WTC11 (cell line): Measurements from ENCODE around the gene DGKG.

Source experiments
- CREM ChIP-seq: sonication (generic); formaldehyde crosslinking; IDR thresholded peaks from 2 replicates; pipeline ENCODE4 v1.8.1; 2022; ENCODE audit warnings: mild to moderate bottlenecking, missing genetic modification reagents, moderate library complexity
- ELF4 ChIP-seq: sonication (generic); formaldehyde crosslinking; IDR thresholded peaks from 2 replicates; pipeline ENCODE4 v1.8.1; 2022; ENCODE audit warnings: low read depth, mild to moderate bottlenecking, moderate library complexity, missing genetic modification reagents
- KAT7 ChIP-seq: sonication (generic); formaldehyde crosslinking; IDR thresholded peaks from 2 replicates; pipeline ENCODE4 v1.8.1; 2023; ENCODE audit warnings: missing genetic modification reagents, mild to moderate bottlenecking, borderline replicate concordance
- ZNF232 ChIP-seq: sonication (generic); formaldehyde crosslinking; IDR thresholded peaks from 2 replicates; pipeline ENCODE4 v1.8.0; 2022; ENCODE audit warnings: mild to moderate bottlenecking, missing genetic modification reagents
- TF ChIP-seq, protein P1 (sequence below): fragments of 200-600 bp; IDR thresholded peaks from 2 replicates; pipeline ENCODE4 v1.8.0; 2022; ENCODE audit warnings: antibody characterized with exemption
- TF ChIP-seq, protein P2 (sequence below): sonication (generic); formaldehyde crosslinking; IDR thresholded peaks from 2 replicates; pipeline ENCODE4 v1.8.0; 2022; ENCODE audit warnings: mild to moderate bottlenecking, missing genetic modification reagents
- TF ChIP-seq, protein P3 (sequence below): sonication (generic); formaldehyde crosslinking; conservative IDR thresholded peaks from 2 replicates; pipeline ENCODE4 v1.8.1; 2022; ENCODE audit warnings: mild to moderate bottlenecking, missing genetic modification reagents

DNA sequence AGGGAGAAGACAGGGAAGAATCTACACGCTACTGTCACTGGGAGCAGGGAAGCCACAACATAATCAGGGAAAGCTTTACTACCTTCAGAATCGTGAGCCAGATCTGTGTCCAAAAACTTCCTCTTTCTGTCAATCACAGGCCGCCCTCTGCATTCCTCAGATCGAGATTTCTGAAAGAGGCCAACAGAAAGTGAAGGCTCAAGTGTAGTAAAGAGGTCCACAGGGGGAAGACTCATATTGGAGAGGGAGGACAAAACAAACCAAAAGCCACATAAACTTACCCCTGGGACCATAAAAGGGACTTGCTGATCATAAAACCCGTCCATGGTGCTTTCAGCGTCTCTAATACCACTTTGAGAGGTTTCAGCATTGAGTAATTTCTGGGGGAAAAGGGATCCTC, 256.5 kb downstream of the DGKG start:
- TF ChIP-seq, protein P1, sequence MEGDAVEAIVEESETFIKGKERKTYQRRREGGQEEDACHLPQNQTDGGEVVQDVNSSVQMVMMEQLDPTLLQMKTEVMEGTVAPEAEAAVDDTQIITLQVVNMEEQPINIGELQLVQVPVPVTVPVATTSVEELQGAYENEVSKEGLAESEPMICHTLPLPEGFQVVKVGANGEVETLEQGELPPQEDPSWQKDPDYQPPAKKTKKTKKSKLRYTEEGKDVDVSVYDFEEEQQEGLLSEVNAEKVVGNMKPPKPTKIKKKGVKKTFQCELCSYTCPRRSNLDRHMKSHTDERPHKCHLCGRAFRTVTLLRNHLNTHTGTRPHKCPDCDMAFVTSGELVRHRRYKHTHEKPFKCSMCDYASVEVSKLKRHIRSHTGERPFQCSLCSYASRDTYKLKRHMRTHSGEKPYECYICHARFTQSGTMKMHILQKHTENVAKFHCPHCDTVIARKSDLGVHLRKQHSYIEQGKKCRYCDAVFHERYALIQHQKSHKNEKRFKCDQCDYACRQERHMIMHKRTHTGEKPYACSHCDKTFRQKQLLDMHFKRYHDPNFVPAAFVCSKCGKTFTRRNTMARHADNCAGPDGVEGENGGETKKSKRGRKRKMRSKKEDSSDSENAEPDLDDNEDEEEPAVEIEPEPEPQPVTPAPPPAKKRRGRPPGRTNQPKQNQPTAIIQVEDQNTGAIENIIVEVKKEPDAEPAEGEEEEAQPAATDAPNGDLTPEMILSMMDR, result no peak
- TF ChIP-seq, protein P2, sequence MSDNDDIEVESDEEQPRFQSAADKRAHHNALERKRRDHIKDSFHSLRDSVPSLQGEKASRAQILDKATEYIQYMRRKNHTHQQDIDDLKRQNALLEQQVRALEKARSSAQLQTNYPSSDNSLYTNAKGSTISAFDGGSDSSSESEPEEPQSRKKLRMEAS (CRISPR knock-in tag), result no peak
- TF ChIP-seq, protein P3, sequence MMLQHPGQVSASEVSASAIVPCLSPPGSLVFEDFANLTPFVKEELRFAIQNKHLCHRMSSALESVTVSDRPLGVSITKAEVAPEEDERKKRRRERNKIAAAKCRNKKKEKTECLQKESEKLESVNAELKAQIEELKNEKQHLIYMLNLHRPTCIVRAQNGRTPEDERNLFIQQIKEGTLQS (CRISPR knock-in tag), result no peak
- TF ChIP-seq ELF4 (CRISPR knock-in tag) (no peak), KAT7 (CRISPR knock-in tag) (no peak), ZNF232 (CRISPR knock-in tag) (no peak), CREM (CRISPR knock-in tag) (no peak)
